Testis (tissue), 3 donors: ENCODE data around the gene ING4. TPM values are rescaled to one million over a fixed set of nuclear protein-coding genes. Genes with fewer than 3 reads are reported as not detected.

Experiments used
- DNase-seq: peaks from one replicate; pipeline ENCODE4 v3.0.0-alpha.2; 2019
- H3K27ac ChIP-seq, 2 donors: fragments of 200-600 bp; sonication (generic); one replicate each; pipeline ENCODE4 v1.5.1; 2019
- H3K27me3 ChIP-seq: fragments of 200-600 bp; sonication (generic); one replicate; pipeline ENCODE4 v1.5.1; 2019
- H3K36me3 ChIP-seq: fragments of 200-600 bp; sonication (generic); one replicate; pipeline ENCODE4 v1.5.1; 2017; ENCODE audit warnings: low read depth; ENCODE audit errors: missing control alignments
- H3K4me1 ChIP-seq: fragments of 200-600 bp; sonication (generic); one replicate; pipeline ENCODE4 v1.5.1; 2019
- H3K4me3 ChIP-seq, 2 donors: fragments of 200-600 bp; sonication (generic); one replicate each; pipeline ENCODE4 v1.5.1; 2017 to 2019
- H3K9me3 ChIP-seq: fragments of 200-600 bp; sonication (generic); one replicate; pipeline ENCODE4 v1.5.1; 2017
- CTCF ChIP-seq, 3 experiments: fragments of 450-650 bp in 2 of 3; fragments of 200-600 bp in 1 of 3; sonication (generic) in 1 of 3; IDR thresholded peaks; one replicate each; pipeline ENCODE4 v1.5.1; 2016 to 2019; ENCODE audit warnings: antibody characterized with exemption in 3 of 3, mild to moderate bottlenecking in 2 of 3, moderate library complexity in 1 of 3
- POLR2A ChIP-seq: fragments of 450-650 bp; IDR thresholded peaks from one replicate; pipeline ENCODE4 v1.6.1; 2017; ENCODE audit warnings: antibody characterized with exemption, mild to moderate bottlenecking, moderate library complexity
- WGBS, 2 donors: methylation state at CpG; one replicate each; pipeline ENCODE4 v1.1.5; 2018; 5-methylcytosine and 5-hydroxymethylcytosine counted together
- intact Hi-C: fragments of 100-400 bp; cut with DNase I; formaldehyde crosslinking; loops from one replicate; pipeline ENCODE4 v1.15.1; 2023; ENCODE audit warnings: low total_unique reads
- polyA plus RNA-seq: library from polyadenylated mRNA; stranded (reverse); fragments of 350-450 nt; fragmentation: Illumina TruSeq; extraction: RNeasy Lipid Tissue Mini Kit (QIAGEN cat#74804); gene quantifications from one replicate; pipeline ENCODE4 v1.2.3, GENCODE V29; 2014; ENCODE audit warnings: low read depth, low replicate concordance; ENCODE audit not compliant: insufficient read depth
- total RNA-seq, 2 donors: library from RNA; depleted of rRNA; stranded (reverse); fragments of >200 nt; gene quantifications; one replicate each; pipeline ENCODE4 v1.2.3, GENCODE V29; 2016

The ING4 gene
- total and polyA plus RNA-seq, 3 donors from 2014 or later, result 48.1 to 63.0 (median 58.3) TPM

- TF ChIP-seq CTCF (IDR thresholded peaks at IDR 0.05), result no peak
- no peak for TF ChIP-seq POLR2A
- H3K4me1 ChIP-seq, result peaks cover 12% of the 10 kb centered on the region
- intact Hi-C loops, result no loop called here
- no peaks in the 10 kb centered on the region for H3K36me3 ChIP-seq
- H3K27ac ChIP-seq, result peak overlapping the region in 1 of 2 donors; percentile 51
- no peaks in the 10 kb centered on the region for H3K27me3 ChIP-seq
- no peak overlapping the region for H3K4me3 ChIP-seq
- DNase-seq, result no peak
- no peaks in the 10 kb centered on the region for H3K9me3 ChIP-seq
- 83 to 86% methylated on average over 2 to 3 of the region's 3 CpGs for WGBS, 2 donors
Observed at GRCh38 chr12:6631549-6631961, 31.4 kb downstream of the ING4 start.

GRCh38 chr12:6630736-6631135 lies 32.2 kb downstream of the ING4 start:
- H3K4me1 ChIP-seq, result peaks cover 12% of the 10 kb centered on the region
- no peak for TF ChIP-seq CTCF (IDR thresholded peaks at IDR 0.05)
- no peak for TF ChIP-seq POLR2A
- WGBS, 2 donors, result 38 to 54% methylated on average over 4 to 5 of the region's 5 CpGs
- H3K27me3 ChIP-seq, result no peaks in the 10 kb centered on the region
- H3K4me3 ChIP-seq, result no peak overlapping the region
- no peaks in the 10 kb centered on the region for H3K9me3 ChIP-seq
- DNase-seq, result no peak
- H3K27ac ChIP-seq, result no peak overlapping the region
- no peaks in the 10 kb centered on the region for H3K36me3 ChIP-seq
- intact Hi-C loops, result no loop called here

DNA sequence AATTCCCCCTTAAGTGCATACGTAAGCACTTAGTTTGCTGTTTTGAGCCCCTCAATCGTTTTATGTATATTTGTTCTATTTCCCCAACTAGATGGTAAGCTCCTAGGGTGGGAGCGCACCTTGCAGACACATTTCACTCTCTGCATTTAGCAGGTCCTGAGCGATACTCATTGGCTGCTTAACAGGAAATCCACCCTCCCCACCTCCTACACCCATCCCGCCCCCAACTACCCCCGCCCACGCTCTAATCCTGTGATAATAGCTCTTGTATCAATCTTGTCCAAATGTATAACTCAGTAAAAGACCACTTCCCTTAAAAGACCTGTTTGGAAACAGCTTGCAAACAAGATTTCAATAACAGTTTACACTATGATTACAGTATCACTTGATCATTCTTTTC lies 35.3 kb downstream of the ING4 start:
- DNase-seq, result no peak
- TF ChIP-seq CTCF (IDR thresholded peaks at IDR 0.05) (no peak), POLR2A (no peak)
- WGBS, 2 donors, result 60 to 70% methylated on average over 7 of the region's 7 CpGs
- Histone ChIP-seq H3K27me3 (no peaks in the 10 kb centered on the region), H3K36me3 (no peaks in the 10 kb centered on the region), H3K27ac (no peak overlapping the region), H3K4me3 (no peak overlapping the region), H3K4me1 (peaks cover 6% of the 10 kb centered on the region), H3K9me3 (no peaks in the 10 kb centered on the region)
- intact Hi-C loops, result no loop called here

DNA sequence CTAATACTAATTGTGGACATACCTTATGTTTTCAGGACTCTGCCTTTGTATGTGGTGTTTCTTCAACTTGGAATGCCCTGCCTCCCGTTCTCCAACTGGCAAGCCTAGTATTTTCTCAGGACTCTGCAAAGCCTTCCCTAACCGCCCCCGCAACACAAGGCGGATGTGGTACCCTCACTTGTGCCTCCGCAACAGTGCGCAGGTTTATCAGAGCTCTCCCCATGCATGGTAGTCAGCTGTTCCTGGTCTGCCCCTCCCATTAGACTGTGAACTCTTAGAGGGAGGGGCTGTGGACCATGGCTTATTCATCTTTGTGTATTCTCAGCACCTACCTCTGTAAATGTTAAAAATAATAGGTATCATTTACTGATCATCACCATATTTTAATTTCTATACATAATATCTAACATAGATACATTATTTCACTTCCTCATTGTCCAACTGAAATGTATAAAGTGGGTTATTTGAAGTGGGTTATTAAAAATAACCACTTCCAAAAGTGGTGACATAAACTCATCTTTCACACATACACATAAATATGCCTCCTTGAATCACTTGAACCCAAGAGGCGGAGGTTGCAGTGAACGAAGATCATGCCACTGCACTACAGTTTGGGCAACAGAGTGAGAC lies 36.1 kb downstream of the ING4 start:
- Histone ChIP-seq H3K27ac (no peak overlapping the region), H3K27me3 (no peaks in the 10 kb centered on the region), H3K4me1 (no peaks in the 10 kb centered on the region), H3K4me3 (no peak overlapping the region), H3K9me3 (no peaks in the 10 kb centered on the region), H3K36me3 (no peaks in the 10 kb centered on the region)
- 48 to 55% methylated on average over 8 of the region's 8 CpGs for WGBS, 2 donors
- TF ChIP-seq POLR2A (no peak), CTCF (IDR thresholded peaks at IDR 0.05) (no peak)
- DNase-seq, result no peak
- intact Hi-C loops, result no loop called here

DNA sequence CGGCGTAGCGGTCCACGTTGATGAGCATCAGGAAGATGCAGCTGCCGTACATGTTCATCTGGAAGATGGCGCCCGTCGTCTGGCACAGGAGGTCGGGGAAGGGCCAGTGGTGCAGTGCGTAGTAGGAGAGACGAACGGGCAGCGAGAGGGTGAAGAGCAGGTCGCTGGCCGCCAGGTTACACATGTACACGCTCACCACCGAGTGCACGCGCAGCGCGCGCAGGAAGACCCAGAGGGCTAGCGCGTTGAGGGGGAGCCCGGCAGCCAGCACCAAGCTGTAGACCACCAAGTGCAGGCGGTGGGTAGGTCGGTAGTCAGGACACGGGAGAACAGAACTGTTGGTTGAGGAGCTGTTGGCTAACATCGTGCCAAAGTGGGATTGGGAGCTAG lies 42.0 kb downstream of the ING4 start:
- intact Hi-C loops, result no loop called here
- DNase-seq, result no peak
- Histone ChIP-seq H3K27ac (no peak overlapping the region), H3K36me3 (no peaks in the 10 kb centered on the region), H3K9me3 (no peaks in the 10 kb centered on the region), H3K4me1 (no peaks in the 10 kb centered on the region), H3K4me3 (peak overlapping the region; percentile 20 to 27), H3K27me3 (no peaks in the 10 kb centered on the region)
- 53 to 70% methylated on average over 7 to 29 of the region's 29 CpGs for WGBS, 2 donors
- TF ChIP-seq CTCF (IDR thresholded peaks at IDR 0.05) (no peak), POLR2A (no peak)
